ENCODE measurements around the gene IZUMO4. TPM values are rescaled to one million over a fixed set of nuclear protein-coding genes. Genes with fewer than 3 reads are reported as not detected.
A peak's percentile ranks its signal among the peaks of the same experiment; 100 is the strongest.

IZUMO4 gene
- total RNA-seq, 6 donors from 2014 or later = 0.59 to 61.8 (median 6.4) TPM

GRCh38 chr19:2056837-2057192, 39.9 kb upstream of the IZUMO4 start:
- DNase-seq (peak in 1 of 2 donors; percentile 25), ATAC-seq (ENCODE audit: low FRiP score in 2 of 2) (no peak)
- Histone ChIP-seq H3K36me3 (no peaks in the 10 kb centered on the region), H3K9me3 (no peaks in the 10 kb centered on the region), H3K4me1 (peaks cover 75 to 90% (median 78%) of the 10 kb centered on the region in 4 donors), H3K27me3 (no peaks in the 10 kb centered on the region), H3K27ac (peak overlapping the region; percentile 97 to 100 (median 100)), H3K4me3 (no peak overlapping the region)
- WGBS, 2 donors = 8 to 47% methylated on average over 2 to 4 of the region's 5 CpGs
- TF ChIP-seq EP300 (IDR thresholded peaks at IDR 0.05) (no peak), POLR2AphosphoS5 (IDR thresholded peaks at IDR 0.05) (no peak), POLR2A (IDR thresholded peaks at IDR 0.05) (no peak), CTCF (IDR thresholded peaks at IDR 0.05) (no peak)

DNA sequence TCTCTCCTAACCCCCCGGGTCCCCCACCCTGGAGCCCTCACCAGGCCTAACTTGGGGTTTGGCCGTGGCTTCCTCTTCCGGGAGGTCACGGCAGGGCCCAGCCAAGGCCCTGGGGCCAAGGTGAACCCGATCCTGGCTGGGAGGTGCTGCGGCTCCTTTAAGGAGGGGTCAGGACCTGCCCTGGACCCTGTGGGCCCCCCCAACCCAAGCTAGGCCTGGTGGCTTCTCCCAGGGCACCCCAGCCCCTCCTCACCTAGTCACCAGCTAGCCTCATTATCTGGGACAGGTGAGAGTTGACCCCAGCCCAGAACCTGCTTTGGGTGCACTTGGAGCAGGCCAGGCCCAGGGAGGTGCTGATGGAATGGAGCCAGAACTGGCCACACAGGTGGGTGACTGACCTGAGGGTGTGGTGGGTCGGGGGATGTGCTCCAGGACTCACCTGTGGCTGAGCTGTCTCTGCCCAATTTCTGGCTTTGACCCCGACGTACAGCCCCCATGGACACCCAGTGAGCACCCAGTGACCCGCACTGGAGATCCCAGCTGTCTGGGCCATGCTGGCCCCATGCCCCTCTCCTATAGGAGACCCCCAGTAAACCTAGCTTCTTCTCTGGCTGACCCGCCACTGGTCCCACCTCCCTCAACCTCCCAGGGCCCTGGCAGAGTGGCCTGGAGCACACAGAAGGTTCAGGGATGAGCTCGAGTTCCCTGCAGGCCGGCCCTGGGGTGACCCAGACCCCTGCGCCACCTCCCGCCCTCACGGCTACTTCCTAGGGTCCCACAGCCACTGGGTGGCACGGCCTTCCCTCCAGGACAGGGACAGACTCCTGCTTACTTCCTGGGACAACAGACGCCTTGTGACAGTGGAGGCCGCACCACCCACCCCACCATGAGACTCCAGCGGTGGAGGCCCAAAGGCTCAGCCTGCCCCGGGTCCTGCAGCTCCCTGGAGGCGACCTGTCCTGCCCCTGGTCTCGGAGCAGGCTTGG, 38.9 kb upstream of the IZUMO4 start:
- ATAC-seq (ENCODE audit: low FRiP score in 2 of 2) (no peak), DNase-seq (peak; percentile 22 to 70)
- Histone ChIP-seq H3K27ac (peak overlapping the region; percentile 97 to 100 (median 100)), H3K36me3 (no peaks in the 10 kb centered on the region), H3K4me1 (peaks cover 74 to 91% (median 79%) of the 10 kb centered on the region in 4 donors), H3K27me3 (no peaks in the 10 kb centered on the region), H3K4me3 (no peak overlapping the region), H3K9me3 (no peaks in the 10 kb centered on the region)
- 80 to 86% methylated on average over 8 to 21 of the region's 23 CpGs for WGBS, 2 donors
- TF ChIP-seq EP300 (IDR thresholded peaks at IDR 0.05) (no peak), POLR2AphosphoS5 (IDR thresholded peaks at IDR 0.05) (no peak), CTCF (IDR thresholded peaks at IDR 0.05) (no peak), POLR2A (IDR thresholded peaks at IDR 0.05) (no peak)

GRCh38 chr19:2058570-2059421, 37.9 kb upstream of the IZUMO4 start:
- Histone ChIP-seq H3K36me3 (no peaks in the 10 kb centered on the region), H3K27me3 (no peaks in the 10 kb centered on the region), H3K27ac (peak overlapping the region; percentile 97 to 100 (median 100)), H3K4me1 (peaks cover 73 to 88% (median 74%) of the 10 kb centered on the region in 4 donors), H3K4me3 (peak overlapping the region in 1 of 4 donors; percentile 70), H3K9me3 (no peaks in the 10 kb centered on the region)
- ATAC-seq (ENCODE audit: low FRiP score in 2 of 2) = no peak
- TF ChIP-seq POLR2A (IDR thresholded peaks at IDR 0.05) (no peak), POLR2AphosphoS5 (IDR thresholded peaks at IDR 0.05) (no peak), CTCF (IDR thresholded peaks at IDR 0.05) (no peak), EP300 (IDR thresholded peaks at IDR 0.05) (no peak)
- WGBS, 2 donors = 88% methylated on average over 26 to 27 of the region's 27 CpGs
- no peak for DNase-seq

DNA sequence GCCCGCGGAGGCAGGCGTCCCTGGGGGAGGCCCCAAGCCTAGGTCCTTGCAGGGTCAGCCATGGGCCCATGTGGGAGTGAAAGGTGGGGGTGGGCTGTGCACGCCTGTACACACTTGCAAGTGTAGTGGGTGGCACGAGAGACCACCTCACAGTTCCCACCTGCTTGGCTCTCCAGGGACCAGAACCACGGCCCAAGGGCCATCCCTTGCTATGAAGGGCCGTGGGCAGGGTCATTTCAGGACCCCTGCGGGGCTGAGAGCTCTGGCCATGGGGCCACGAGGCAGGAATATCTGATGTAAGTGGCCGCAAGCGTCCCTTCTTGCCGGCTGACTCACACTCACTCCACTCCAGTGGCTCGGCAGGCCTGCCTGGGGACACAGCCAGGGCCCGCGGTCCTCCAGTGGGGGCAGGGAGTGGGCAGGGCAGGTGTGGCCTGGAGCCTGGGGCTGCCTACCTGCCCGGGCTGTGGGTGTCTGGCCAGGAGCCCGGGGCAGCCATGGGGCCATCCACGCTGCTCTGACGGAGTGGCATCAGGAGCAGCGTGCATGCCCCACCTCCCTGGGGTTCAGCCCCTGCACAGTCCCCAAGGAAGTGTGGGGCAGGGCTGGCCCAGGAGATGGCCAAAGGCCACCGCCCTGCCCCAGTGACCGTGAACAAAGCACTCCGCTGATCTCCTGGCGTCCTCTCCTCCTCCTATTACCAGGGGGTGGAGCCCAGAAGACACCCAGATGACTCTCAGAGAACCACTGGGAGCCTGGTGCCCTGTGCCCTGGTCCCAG, 37.1 kb upstream of the IZUMO4 start:
- ATAC-seq (ENCODE audit: low FRiP score in 2 of 2) = peak; percentile 11 to 84
- Histone ChIP-seq H3K27me3 (no peaks in the 10 kb centered on the region), H3K9me3 (no peaks in the 10 kb centered on the region), H3K4me3 (peak overlapping the region in 3 of 4 donors; percentile 19 to 70 (median 68)), H3K4me1 (peaks cover 64 to 80% (median 66%) of the 10 kb centered on the region in 4 donors), H3K36me3 (no peaks in the 10 kb centered on the region), H3K27ac (peak overlapping the region; percentile 97 to 100 (median 100))
- peak; percentile 93 to 94 for DNase-seq
- TF ChIP-seq EP300 (IDR thresholded peaks at IDR 0.05) (peak in 1 of 4 donors; percentile 79), CTCF (IDR thresholded peaks at IDR 0.05) (no peak), POLR2AphosphoS5 (IDR thresholded peaks at IDR 0.05) (peak; percentile 52 to 74), POLR2A (IDR thresholded peaks at IDR 0.05) (peak in 2 of 4 donors; percentile 31 to 75)
- 26 to 44% methylated on average over 15 to 18 of the region's 24 CpGs for WGBS, 2 donors
